ENCODE data around the gene ARHGEF19. TPM values are rescaled to one million over a fixed set of nuclear protein-coding genes. Genes with fewer than 3 reads are reported as not detected.

Gene ARHGEF19
- total and polyA plus RNA-seq, 2 of the 13 experiments (the other 11 are each of a cell fraction or from before 2014, with no cell fraction given), result 1.7 to 1.8 TPM

DNA sequence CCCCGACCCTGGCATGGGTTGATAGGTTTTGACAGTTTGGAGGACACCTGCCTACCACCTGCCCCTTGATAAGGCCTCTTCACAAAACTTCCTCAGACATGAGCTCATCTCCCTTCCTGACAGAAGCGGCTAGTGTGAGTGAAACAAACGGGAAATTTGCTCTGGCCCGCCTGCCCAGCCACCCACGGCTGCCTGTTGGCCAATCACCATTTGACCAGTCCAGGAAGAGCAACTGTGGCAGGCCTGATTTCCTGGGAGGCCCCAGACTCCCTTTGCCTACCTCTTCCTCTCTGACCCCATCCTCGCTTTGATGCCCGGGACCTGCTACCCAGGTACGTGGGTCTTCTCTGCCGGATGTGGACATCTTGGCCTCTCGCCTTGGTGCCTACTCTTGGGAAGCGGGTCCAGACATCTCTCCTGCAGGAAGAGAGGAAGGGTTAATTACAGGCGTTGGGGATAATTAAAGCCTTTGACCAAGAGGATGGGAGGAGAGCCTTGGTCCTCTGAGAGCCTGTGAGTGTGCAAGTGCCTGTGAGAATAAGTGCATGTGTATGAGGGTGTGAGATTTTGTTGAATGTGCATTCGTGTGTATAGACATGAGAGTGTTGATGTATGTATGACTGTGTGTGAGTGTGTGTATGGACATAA lies 55.5 kb downstream of the ARHGEF19 start (continued):
- TF ChIP-seq, protein P1, sequence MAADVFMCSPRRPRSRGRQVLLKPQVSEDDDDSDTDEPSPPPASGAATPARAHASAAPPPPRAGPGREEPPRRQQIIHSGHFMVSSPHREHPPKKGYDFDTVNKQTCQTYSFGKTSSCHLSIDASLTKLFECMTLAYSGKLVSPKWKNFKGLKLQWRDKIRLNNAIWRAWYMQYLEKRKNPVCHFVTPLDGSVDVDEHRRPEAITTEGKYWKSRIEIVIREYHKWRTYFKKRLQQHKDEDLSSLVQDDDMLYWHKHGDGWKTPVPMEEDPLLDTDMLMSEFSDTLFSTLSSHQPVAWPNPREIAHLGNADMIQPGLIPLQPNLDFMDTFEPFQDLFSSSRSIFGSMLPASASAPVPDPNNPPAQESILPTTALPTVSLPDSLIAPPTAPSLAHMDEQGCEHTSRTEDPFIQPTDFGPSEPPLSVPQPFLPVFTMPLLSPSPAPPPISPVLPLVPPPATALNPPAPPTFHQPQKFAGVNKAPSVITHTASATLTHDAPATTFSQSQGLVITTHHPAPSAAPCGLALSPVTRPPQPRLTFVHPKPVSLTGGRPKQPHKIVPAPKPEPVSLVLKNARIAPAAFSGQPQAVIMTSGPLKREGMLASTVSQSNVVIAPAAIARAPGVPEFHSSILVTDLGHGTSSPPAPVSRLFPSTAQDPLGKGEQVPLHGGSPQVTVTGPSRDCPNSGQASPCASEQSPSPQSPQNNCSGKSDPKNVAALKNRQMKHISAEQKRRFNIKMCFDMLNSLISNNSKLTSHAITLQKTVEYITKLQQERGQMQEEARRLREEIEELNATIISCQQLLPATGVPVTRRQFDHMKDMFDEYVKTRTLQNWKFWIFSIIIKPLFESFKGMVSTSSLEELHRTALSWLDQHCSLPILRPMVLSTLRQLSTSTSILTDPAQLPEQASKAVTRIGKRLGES (CRISPR knock-in tag; IDR thresholded peaks at IDR 0.05; ENCODE audit: borderline replicate concordance), result no peak
- TF ChIP-seq ZSCAN29 (CRISPR knock-in tag; conservative IDR thresholded peaks at IDR 0.05) (no peak), THAP11 (CRISPR knock-in tag; IDR thresholded peaks at IDR 0.05) (peak; percentile 60; the same call in 1 of the 2 replicates), BRD4 (CRISPR knock-in tag; IDR thresholded peaks at IDR 0.05) (no peak), ZNF678 (CRISPR knock-in tag; IDR thresholded peaks at IDR 0.05) (no peak), ELF3 (CRISPR knock-in tag; IDR thresholded peaks at IDR 0.05) (peak; percentile 27; the same call in 1 of the 2 replicates), CEBPG (CRISPR knock-in tag; IDR thresholded peaks at IDR 0.05) (peak; percentile 76), ZBTB38 (CRISPR knock-in tag; IDR thresholded peaks at IDR 0.05) (peak; percentile 86), PITX1 (CRISPR knock-in tag; IDR thresholded peaks at IDR 0.05) (no peak), ZBTB20 (CRISPR knock-in tag; IDR thresholded peaks at IDR 0.05; ENCODE audit: borderline replicate concordance, low read depth) (no peak), RARA (CRISPR knock-in tag; IDR thresholded peaks at IDR 0.05) (0 out of 2 replicates have a peak, but pooled peaks have one; percentile 32)
- TF ChIP-seq, protein P2, sequence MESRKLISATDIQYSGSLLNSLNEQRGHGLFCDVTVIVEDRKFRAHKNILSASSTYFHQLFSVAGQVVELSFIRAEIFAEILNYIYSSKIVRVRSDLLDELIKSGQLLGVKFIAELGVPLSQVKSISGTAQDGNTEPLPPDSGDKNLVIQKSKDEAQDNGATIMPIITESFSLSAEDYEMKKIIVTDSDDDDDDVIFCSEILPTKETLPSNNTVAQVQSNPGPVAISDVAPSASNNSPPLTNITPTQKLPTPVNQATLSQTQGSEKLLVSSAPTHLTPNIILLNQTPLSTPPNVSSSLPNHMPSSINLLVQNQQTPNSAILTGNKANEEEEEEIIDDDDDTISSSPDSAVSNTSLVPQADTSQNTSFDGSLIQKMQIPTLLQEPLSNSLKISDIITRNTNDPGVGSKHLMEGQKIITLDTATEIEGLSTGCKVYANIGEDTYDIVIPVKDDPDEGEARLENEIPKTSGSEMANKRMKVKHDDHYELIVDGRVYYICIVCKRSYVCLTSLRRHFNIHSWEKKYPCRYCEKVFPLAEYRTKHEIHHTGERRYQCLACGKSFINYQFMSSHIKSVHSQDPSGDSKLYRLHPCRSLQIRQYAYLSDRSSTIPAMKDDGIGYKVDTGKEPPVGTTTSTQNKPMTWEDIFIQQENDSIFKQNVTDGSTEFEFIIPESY (CRISPR knock-in tag; IDR thresholded peaks at IDR 0.05), result no peak
- TF ChIP-seq, protein P3, sequence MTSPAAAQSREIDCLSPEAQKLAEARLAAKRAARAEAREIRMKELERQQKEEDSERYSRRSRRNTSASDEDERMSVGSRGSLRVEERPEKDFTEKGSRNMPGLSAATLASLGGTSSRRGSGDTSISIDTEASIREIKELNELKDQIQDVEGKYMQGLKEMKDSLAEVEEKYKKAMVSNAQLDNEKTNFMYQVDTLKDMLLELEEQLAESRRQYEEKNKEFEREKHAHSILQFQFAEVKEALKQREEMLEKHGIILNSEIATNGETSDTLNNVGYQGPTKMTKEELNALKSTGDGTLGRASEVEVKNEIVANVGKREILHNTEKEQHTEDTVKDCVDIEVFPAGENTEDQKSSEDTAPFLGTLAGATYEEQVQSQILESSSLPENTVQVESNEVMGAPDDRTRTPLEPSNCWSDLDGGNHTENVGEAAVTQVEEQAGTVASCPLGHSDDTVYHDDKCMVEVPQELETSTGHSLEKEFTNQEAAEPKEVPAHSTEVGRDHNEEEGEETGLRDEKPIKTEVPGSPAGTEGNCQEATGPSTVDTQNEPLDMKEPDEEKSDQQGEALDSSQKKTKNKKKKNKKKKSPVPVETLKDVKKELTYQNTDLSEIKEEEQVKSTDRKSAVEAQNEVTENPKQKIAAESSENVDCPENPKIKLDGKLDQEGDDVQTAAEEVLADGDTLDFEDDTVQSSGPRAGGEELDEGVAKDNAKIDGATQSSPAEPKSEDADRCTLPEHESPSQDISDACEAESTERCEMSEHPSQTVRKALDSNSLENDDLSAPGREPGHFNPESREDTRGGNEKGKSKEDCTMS (CRISPR knock-in tag; conservative IDR thresholded peaks at IDR 0.05), result no peak
- TF ChIP-seq, protein P4, sequence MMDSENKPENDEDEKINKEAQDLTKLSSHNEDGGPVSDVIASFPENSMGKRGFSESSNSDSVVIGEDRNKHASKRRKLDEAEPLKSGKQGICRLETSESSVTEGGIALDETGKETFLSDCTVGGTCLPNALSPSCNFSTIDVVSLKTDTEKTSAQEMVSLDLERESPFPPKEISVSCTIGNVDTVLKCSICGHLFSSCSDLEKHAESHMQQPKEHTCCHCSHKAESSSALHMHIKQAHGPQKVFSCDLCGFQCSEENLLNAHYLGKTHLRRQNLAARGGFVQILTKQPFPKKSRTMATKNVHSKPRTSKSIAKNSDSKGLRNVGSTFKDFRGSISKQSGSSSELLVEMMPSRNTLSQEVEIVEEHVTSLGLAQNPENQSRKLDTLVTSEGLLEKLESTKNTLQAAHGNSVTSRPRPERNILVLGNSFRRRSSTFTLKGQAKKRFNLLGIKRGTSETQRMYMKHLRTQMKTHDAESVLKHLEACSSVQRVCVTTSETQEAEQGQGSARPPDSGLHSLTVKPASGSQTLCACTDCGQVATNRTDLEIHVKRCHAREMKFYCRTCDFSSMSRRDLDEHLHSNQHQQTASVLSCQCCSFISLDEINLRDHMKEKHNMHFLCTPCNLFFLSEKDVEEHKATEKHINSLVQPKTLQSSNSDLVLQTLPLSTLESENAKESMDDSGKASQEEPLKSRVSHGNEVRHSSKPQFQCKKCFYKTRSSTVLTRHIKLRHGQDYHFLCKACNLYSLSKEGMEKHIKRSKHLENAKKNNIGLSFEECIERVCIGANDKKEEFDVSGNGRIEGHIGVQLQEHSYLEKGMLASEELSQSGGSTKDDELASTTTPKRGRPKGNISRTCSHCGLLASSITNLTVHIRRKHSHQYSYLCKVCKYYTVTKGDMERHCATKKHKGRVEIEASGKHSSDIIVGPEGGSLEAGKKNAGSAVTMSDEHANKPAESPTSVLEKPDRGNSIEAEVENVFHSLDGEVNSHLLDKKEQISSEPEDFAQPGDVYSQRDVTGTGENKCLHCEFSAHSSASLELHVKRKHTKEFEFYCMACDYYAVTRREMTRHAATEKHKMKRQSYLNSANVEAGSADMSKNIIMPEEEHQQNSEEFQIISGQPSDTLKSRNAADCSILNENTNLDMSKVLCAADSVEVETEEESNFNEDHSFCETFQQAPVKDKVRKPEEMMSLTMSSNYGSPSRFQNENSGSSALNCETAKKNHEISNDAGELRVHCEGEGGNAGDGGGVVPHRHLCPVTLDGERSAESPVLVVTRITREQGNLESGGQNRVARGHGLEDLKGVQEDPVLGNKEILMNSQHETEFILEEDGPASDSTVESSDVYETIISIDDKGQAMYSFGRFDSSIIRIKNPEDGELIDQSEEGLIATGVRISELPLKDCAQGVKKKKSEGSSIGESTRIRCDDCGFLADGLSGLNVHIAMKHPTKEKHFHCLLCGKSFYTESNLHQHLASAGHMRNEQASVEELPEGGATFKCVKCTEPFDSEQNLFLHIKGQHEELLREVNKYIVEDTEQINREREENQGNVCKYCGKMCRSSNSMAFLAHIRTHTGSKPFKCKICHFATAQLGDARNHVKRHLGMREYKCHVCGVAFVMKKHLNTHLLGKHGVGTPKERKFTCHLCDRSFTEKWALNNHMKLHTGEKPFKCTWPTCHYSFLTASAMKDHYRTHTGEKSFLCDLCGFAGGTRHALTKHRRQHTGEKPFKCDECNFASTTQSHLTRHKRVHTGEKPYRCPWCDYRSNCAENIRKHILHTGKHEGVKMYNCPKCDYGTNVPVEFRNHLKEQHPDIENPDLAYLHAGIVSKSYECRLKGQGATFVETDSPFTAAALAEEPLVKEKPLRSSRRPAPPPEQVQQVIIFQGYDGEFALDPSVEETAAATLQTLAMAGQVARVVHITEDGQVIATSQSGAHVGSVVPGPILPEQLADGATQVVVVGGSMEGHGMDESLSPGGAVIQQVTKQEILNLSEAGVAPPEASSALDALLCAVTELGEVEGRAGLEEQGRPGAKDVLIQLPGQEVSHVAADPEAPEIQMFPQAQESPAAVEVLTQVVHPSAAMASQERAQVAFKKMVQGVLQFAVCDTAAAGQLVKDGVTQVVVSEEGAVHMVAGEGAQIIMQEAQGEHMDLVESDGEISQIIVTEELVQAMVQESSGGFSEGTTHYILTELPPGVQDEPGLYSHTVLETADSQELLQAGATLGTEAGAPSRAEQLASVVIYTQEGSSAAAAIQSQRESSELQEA (CRISPR knock-in tag; IDR thresholded peaks at IDR 0.05; ENCODE audit: not compliant biosample characterization), result peak; percentile 12

All from HepG2 (cell line).